ENCODE results near the gene FCAMR.

DNA sequence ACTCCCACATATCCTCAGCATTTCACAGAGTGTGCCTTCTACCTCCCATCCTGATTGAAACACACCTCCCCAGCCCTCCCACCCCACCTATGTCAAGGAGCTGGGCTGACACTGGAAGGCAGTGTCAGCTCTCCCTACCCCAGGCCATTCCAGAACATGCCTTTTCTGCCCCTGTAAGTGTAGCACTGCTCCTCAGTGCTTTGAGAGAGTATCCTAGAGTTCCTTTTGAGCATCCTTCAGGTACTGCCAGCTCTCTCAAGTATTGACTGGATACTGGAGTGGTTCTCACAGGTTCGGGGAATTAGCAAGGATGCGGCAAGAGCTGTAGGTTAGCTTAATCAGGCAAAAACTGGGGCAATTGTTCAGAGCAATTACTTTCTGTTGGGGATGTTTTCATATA is 40.5 kb upstream of the FCAMR start:
- TF ChIP-seq CTCF (conservative IDR thresholded peaks at IDR 0.05; ENCODE audit: low read depth in 2 of 2) (no peak), EZH2phosphoT487 (IDR thresholded peaks at IDR 0.05; ENCODE audit: unreplicated experiment) (no peak), POLR2AphosphoS5 (IDR thresholded peaks at IDR 0.05; ENCODE audit: low read depth) (no peak), EZH2 (IDR thresholded peaks at IDR 0.05; ENCODE audit: low read depth, unreplicated experiment) (no peak), CREB1 (CRISPR knock-in tag; IDR thresholded peaks at IDR 0.05; ENCODE audit: low read depth) (no peak)

Measured in GM23338 (cell line).